DMS 273 treated with DMSO at 0.1 percent for 48 hours (cell line): Measurements from ENCODE around the gene PTPRN2.

ENCODE experiments used
- DNase-seq: peaks from one replicate; lab custom pipeline; 2025; lab: John Stamatoyannopoulos, UW

The PTPRN2 gene

GRCh38 chr7:158093156-158093796 is 494.3 kb downstream of the PTPRN2 start:
- no peak for DNase-seq

- DNase-seq, result no peak
These were observed 500.4 kb downstream of the PTPRN2 start for GRCh38 chr7:158087196-158087595.

- no peak for DNase-seq
These were observed 501.6 kb downstream of the PTPRN2 start for GRCh38 chr7:158085741-158086695.

GRCh38 chr7:158084555-158084954 is 503.1 kb downstream of the PTPRN2 start:
- DNase-seq, result no peak

GRCh38 chr7:158083526-158084310 is 503.9 kb downstream of the PTPRN2 start:
- no peak for DNase-seq

- DNase-seq, result no peak
These were observed 504.9 kb downstream of the PTPRN2 start for GRCh38 chr7:158082761-158083160.

GRCh38 chr7:158080899-158081445 is 506.7 kb downstream of the PTPRN2 start:
- DNase-seq, result no peak

GRCh38 chr7:158077934-158078910 is 509.4 kb downstream of the PTPRN2 start:
- no peak for DNase-seq

GRCh38 chr7:158077151-158077840 is 510.3 kb downstream of the PTPRN2 start:
- DNase-seq, result no peak

GRCh38 chr7:158076656-158077055 is 511.0 kb downstream of the PTPRN2 start:
- no peak for DNase-seq

- no peak for DNase-seq
These were observed 511.4 kb downstream of the PTPRN2 start for GRCh38 chr7:158076215-158076614.

GRCh38 chr7:158075633-158076001 is 512.0 kb downstream of the PTPRN2 start:
- no peak for DNase-seq

GRCh38 chr7:158074896-158075632 is 512.6 kb downstream of the PTPRN2 start:
- DNase-seq, result no peak

GRCh38 chr7:158073845-158074840 is 513.5 kb downstream of the PTPRN2 start:
- DNase-seq, result no peak

- no peak for DNase-seq
These were observed 514.5 kb downstream of the PTPRN2 start for GRCh38 chr7:158072991-158073730.

GRCh38 chr7:158070222-158070920 is 517.3 kb downstream of the PTPRN2 start:
- DNase-seq, result no peak

- DNase-seq, result no peak
These were observed 518.8 kb downstream of the PTPRN2 start for GRCh38 chr7:158068853-158069252.
